GM21381 (cell line): ENCODE measurements around the gene NCF4.

Experiments used
- ATAC-seq: cut with Tn5 transposase; IDR thresholded peaks from one replicate; pipeline ENCODE4 v1.9.1; 2021; ENCODE audit warnings: mild to moderate bottlenecking, moderate library complexity; ENCODE audit not compliant: unreplicated experiment

The NCF4 gene

DNA sequence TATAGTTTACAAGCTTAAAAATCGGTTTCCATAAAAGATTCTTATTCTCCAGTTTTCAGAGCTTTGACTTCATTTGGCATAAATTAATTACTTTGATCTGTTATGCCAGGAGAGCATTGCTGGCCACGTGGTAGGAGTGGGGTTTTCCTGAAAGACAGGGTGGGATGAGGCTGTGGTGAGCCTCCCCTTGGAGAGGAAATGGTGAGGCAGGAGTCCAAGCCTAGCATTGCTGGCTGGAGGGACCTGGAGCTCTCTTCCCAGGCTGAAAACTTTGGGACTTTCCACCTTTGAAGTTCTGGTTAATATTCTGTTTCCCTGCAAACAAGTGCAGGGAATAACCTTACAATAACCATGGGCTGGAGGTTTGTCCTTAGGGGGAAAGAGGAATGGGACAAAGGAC, 31.5 kb downstream of the NCF4 start:
- ATAC-seq = no peak

DNA sequence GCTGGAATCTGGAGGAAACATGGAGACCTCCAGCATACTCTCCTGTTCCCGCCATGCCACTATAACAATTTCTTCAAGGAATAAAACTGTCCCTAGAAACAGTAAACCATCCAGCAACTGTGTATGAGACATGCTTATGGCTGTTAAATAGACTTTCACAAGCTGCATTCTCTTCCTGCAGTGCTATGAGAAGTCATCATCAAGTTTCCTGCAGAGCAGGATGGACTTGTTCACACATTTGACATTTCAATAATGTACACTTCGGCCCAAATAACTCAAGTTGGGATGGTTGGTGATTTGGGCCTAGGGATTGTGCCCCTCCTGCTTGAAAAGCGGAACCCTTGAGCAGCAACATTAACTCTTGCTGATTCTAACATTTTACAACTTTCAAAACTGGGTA, 32.5 kb downstream of the NCF4 start:
- no peak for ATAC-seq

DNA sequence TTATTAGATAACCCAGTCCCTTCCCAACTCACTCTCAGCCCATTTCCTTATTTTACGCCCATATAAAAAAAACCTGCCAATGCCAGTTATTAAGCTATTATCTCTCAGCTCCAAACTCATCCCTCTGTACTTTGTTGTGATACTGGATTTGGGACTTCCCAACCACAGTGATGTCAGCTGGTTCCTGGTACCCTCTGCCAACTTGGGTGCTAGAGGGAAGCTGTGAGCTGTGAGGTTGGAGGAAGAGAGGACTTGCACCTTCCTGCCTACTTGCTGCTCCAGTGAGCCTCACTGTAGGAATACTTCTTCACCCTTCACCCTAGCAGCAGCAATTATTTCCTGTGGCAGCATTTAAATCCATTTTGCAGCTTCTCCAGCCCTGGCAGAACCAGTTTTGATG, 33.5 kb downstream of the NCF4 start:
- ATAC-seq = no peak

GRCh38 chr22:36897611-36898010, 36.8 kb downstream of the NCF4 start:
- no peak for ATAC-seq

GRCh38 chr22:36898690-36899089, 37.9 kb downstream of the NCF4 start:
- no peak for ATAC-seq

DNA sequence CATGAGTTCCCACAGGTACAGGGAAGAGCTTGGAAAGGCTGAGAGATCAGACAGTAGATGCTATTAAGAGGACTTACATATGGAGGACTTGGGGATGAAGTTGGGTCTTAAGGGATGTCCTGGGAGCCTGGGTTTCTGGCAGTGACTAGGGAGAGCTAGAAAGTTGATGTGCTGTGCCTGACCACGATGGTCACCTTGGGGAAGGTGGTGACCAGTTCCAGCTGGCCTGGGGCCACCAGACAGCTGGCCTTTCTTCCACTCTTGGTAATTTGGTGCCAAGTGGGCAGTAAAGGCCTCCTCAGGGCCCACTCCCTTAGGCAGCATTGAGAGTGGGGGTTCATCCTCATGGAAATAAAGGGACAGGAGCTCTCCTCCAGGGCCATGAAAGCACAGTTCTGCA, 38.7 kb downstream of the NCF4 start:
- ATAC-seq = no peak

DNA sequence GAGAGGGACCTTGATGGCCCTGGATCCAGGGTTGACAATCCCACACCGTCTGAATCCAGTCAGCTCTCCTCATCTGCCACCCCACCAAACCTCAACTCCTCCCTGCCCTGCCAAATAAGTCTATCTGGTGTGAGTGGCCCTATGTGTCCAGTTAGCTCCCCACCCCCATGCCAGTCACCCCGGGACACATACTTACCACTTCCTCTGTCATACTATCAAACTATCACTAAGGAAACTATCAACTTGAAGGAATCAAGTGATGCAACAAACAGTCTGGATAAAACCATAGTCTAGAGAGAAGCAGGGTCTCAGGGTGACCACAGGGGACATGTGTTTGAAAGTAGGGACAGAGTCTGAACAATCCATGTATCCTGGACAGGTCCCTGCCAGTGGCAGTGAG, 39.4 kb downstream of the NCF4 start:
- no peak for ATAC-seq

- ATAC-seq = no peak
These were observed 40.1 kb downstream of the NCF4 start for GRCh38 chr22:36900880-36901279.

GRCh38 chr22:36901411-36902142, 40.8 kb downstream of the NCF4 start:
- peak; percentile 69 for ATAC-seq

GRCh38 chr22:36902143-36902926, 41.5 kb downstream of the NCF4 start:
- no peak for ATAC-seq

- ATAC-seq = no peak
These were observed 43.6 kb downstream of the NCF4 start for GRCh38 chr22:36904260-36904880.

DNA sequence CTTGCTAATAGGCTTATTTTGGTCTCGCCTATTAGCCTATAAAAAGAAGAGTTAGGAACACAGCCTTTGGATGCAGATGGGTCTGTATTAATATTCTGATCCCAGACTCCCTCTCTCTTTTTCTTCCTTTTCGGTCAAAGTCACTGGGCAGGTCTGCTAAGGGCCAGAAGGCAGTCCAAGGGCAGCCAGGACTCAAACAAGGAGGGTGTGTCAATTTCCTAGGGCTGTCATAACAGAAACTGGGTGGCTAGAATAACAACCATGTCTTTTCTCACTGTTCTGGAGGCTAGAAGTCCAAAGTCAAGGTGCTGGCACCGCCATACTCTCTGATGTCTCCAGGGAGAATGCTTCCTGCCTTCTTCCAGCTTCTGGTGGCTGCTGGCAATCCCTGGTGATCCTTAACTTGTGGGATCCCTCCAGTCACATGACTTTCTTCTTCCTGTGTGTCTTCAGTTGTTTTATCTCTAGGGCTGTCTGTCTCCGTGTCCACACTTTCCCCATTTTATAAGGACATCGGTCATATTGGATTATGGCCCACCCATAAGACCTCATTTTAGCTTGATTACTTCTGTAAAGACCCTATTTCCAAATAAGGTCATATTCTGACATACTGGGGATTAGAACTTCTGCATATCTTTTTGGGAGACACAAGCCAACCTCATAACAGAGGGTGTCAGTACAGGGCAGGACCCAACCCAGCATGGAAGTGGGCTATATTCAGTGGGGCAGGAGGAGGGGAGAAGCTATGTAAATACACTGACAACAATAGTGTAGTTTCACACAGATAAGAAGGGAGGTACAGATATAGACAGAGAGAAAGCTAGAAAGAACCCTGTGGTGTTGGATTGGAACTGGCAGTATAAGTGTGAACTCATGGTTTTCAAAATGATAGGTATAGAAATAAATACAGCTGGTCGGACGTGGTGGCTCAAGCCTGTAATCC, 46.7 kb downstream of the NCF4 start:
- no peak for ATAC-seq

- ATAC-seq = no peak
These were observed 49.7 kb downstream of the NCF4 start for GRCh38 chr22:36910461-36910860.

- no peak for ATAC-seq
These were observed 51.3 kb downstream of the NCF4 start for GRCh38 chr22:36911887-36912661.

DNA sequence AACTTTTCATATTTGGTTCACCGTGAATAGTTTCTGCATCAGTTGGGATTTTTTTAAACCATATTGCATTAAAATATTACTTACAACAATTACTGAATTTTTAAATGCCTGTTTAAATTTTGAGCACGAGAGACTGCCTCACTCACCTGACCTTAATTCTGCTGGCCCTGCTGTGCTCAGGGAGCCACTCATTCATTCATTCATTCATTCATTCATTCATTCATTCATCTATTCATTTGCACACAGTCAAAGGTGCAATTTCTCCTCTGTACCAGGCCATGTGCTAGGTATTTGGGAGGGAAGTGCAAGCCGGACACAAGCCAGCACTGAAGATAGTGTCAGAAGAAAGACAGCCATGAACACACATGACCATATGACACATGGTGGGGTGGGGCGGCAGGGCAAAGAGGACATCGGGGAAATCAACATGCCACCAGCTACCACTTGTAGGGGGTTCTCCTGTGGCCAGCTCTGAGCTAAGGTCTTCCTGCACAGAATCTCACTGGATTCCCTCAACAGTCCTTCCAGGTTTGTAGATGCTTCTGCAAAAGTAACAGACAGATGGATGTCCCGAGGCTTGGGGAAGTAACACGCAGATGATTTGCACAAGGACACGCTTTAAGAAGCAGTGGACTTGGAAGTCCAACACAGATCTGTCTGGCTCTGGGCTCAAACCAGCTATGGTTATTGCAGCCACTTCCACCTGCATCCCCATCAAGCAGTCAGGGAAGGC, 52.1 kb downstream of the NCF4 start:
- no peak for ATAC-seq

GRCh38 chr22:36913427-36914389, 52.9 kb downstream of the NCF4 start, which contains the start of gene CSF2RB:
CSF2RB (plus strand) TSS chr22:36913628; CDS start chr22:36922208, 8,580 bp downstream.
- no peak for ATAC-seq

- no peak for ATAC-seq
These were observed 53.6 kb downstream of the NCF4 start for GRCh38 chr22:36914390-36914752.

DNA sequence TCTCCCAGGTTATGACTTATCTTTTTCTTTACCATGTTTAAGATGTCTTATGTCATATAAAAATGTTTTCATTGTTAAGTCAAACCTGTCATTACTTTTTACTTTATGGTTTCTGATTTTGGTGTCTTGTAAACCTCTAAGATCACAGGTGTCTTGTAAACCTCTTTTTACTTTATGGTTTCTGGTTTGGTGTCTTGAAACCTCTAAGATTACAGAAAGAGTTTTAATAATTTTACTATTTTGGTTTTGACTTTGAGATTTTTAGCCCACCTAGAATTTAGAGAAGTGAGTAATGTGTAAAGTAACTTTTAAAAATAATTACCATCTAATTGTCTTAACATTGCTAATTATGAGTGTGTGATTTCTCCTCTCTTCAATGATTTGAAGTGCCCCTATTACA, 55.2 kb downstream of the NCF4 start:
- ATAC-seq = no peak
